Activated naive CD4-positive, alpha-beta T cell treated with anti-CD3 and anti-CD28 coated beads, Interleukin-2, amount 50 U/mL, for 24 hours (primary cell): ENCODE measurements around the gene PHLDA2.

Experiments
- H3K27ac Mint-ChIP-seq: one replicate; pipeline ENCODE4 v1.8.0; 2021; ENCODE audit warnings: mild to moderate bottlenecking, mixed read lengths
- H3K27me3 Mint-ChIP-seq: one replicate; pipeline ENCODE4 v1.8.0; 2021; ENCODE audit warnings: mixed read lengths
- H3K36me3 Mint-ChIP-seq: one replicate; pipeline ENCODE4 v1.8.0; 2021; ENCODE audit warnings: mixed read lengths
- H3K4me1 Mint-ChIP-seq: one replicate; pipeline ENCODE4 v1.8.0; 2021; ENCODE audit warnings: mixed read lengths
- H3K4me3 Mint-ChIP-seq: one replicate; pipeline ENCODE4 v1.8.0; 2021; ENCODE audit warnings: mild to moderate bottlenecking, mixed read lengths
- H3K9me3 Mint-ChIP-seq: one replicate; pipeline ENCODE4 v1.8.0; 2021; ENCODE audit warnings: mixed read lengths

PHLDA2 gene

DNA sequence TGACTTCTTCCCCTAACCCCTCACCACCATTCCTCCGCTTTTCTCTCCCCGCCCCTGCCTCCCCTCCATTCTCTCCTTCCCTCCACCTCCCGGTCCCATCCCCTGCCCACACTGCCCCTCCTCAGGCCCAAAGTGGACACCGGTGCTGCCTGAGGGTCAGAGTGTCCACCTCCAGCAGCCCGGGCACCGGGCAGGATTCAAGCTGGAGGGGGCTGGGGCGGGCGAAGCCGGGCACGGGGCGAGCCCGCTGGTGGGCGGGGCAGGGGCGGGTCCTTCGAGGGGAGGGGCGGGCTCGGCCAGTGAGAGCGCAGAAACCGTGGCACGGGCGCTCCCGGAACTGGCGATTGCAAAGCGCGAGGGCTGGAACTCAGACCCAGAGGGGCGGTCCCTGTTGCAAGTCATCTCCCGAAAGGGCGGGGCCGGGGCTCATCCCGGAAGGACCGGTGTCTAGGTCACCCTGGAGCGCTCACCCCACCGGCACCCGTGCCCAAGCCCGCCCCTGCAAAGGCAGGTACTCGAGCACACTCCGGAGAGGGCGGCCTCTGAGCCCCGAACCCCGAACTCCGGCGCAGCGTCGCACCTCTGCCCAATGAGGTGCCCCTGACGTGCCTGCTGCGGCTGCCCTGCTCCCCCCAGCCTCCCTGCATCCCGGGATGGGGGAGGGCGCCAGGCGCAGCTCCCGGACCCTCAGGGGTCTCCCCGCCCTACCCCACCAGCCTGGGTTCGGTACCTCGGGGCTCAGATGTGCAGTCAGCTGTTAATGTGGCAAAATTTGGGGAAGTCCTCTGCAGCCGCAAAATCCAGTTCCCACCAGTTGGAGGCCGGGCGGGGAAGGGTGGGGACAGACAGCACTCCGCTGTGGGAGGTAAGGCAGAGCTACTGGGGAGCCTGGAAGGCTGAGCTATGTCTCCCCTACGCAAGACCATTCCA is 27.1 kb downstream of the PHLDA2 start:
- Mint-ChIP-seq H3K9me3 (no peaks in the 10 kb centered on the region), H3K27me3 (no peaks in the 10 kb centered on the region), H3K4me1 (peaks cover 44% of the 10 kb centered on the region), H3K4me3 (peak overlapping the region; percentile 68), H3K27ac (no peak overlapping the region), H3K36me3 (peaks cover 12% of the 10 kb centered on the region)

DNA sequence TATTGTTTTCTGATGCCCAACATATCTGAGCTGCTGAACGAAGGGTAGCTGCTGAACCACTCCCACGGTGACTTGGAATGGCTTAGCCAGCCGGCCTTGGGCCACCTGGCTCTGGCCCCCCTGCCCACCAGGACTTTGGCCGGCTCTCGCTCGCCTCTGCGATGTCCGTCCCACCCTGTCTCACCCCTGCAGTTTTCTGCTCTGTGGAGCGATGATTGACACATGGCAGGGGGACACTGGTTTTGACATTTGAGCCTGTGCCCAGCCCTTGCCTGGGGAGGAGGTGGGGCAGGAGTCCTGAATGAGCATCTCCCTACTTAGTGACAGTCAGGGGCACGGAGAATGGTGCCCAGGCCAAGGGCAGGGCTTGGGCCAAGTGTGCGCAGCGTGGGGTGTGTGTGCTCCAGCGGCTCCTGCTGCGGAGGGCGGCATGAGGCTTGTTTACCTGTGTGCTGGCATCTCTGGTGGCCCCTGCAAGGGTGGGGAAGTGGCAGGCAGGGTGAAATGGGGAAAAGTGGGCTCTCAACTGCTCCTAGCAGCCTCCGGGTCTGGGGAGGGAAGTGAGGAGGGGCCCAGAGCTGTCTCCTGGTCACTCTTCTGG is 27.9 kb downstream of the PHLDA2 start:
- peaks cover 12% of the 10 kb centered on the region for H3K36me3 Mint-ChIP-seq
- peaks cover 44% of the 10 kb centered on the region for H3K4me1 Mint-ChIP-seq
- H3K27ac Mint-ChIP-seq: no peak overlapping the region
- H3K9me3 Mint-ChIP-seq: no peaks in the 10 kb centered on the region
- H3K4me3 Mint-ChIP-seq: peak overlapping the region; percentile 35
- H3K27me3 Mint-ChIP-seq: no peaks in the 10 kb centered on the region

DNA sequence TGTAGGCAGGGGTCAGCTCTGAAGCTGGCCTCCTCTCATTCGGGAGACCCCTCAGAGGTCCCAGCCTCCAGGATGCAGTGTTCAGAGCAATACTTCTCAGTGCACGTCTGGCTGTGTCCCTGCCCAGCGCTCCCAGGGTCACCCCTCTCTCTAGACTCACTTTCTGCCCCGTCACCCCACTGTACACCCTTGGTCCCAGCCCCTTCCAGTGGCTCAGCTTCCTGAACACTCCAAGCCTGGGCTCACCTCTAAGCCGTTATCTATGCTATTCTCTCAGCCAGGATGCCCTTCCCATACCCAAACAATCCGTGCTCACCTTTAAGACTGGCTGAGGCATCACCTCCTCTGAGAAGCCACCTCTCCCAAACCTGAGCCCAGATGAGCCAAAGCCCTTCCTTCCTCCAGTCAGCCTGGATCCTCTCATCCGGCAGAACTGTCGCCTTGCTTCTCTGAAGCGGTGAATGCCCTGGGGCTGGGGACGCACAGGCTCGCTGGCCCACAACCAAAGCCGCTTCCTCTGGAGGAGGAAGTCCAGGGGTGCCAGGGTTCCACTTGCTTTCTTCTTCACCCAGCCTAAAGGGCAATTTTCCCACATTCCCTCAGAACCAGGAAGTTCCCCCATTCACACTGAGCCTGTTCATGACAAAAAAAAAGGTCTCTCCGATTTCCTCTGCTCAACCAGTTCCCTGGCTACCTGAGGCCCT is 30.0 kb downstream of the PHLDA2 start:
- H3K27ac Mint-ChIP-seq: peak overlapping the region; percentile 76
- no peaks in the 10 kb centered on the region for H3K9me3 Mint-ChIP-seq
- H3K36me3 Mint-ChIP-seq: no peaks in the 10 kb centered on the region
- H3K4me1 Mint-ChIP-seq: peaks cover 40% of the 10 kb centered on the region
- H3K4me3 Mint-ChIP-seq: no peak overlapping the region
- H3K27me3 Mint-ChIP-seq: no peaks in the 10 kb centered on the region

DNA sequence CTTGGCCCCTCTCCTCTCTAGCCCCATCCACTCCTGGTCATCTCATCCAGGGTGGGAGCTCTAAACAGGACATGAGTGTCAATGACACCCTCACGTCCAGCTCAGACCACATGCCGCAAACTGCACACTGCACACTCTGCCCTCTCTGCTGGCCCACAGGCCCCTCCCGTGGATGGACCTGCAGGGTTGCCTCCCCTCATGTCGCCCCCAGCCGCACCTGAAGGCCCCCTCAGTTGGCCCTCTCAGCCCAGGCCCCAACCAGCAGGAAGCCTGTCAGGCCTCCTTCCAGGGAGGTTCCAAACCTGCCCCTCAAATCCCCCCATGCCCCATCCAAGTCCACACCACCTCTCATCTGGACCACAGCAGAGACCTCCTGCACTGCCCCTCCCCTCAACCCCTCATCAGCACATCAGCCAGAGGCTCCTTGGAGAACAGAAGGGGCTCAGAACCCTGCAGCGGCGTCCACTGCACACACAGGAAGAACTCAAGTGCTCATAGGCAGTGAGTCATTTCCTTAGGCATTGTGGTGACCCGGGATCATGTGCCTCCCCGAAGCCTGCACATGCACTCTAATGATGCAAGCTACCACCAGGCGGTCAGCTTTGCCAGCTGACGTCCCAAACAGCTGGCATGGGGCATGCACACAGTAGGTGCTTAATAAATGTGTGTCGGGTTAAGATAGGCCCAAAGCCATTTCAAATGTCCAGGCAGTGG is 30.7 kb downstream of the PHLDA2 start:
- no peaks in the 10 kb centered on the region for H3K36me3 Mint-ChIP-seq
- H3K27ac Mint-ChIP-seq: peak overlapping the region; percentile 80
- H3K4me1 Mint-ChIP-seq: peaks cover 38% of the 10 kb centered on the region
- H3K27me3 Mint-ChIP-seq: no peaks in the 10 kb centered on the region
- no peaks in the 10 kb centered on the region for H3K9me3 Mint-ChIP-seq
- H3K4me3 Mint-ChIP-seq: peak overlapping the region; percentile 23

DNA sequence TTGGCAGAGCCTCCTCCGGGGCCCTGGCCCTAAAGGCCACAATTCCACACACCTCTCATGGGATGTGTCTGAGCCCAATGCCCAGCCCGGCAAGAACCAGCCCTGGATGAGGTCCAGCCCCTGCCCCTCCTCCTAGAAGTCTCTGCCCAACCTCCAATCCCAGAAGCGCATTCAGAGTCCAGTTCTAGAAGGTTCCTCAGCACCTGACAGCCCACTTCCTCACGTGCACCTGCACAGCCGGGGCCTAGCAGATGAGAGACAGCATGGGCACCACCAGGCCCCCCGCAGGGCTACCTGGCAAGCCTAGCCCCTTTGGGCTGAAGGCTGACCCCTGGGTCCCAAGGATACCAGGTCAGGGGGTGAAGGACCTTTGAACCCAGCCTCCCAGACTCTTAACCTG is 32.2 kb downstream of the PHLDA2 start:
- no peaks in the 10 kb centered on the region for H3K36me3 Mint-ChIP-seq
- no peaks in the 10 kb centered on the region for H3K27me3 Mint-ChIP-seq
- peaks cover 41% of the 10 kb centered on the region for H3K4me1 Mint-ChIP-seq
- H3K9me3 Mint-ChIP-seq: no peaks in the 10 kb centered on the region
- no peak overlapping the region for H3K4me3 Mint-ChIP-seq
- no peak overlapping the region for H3K27ac Mint-ChIP-seq

DNA sequence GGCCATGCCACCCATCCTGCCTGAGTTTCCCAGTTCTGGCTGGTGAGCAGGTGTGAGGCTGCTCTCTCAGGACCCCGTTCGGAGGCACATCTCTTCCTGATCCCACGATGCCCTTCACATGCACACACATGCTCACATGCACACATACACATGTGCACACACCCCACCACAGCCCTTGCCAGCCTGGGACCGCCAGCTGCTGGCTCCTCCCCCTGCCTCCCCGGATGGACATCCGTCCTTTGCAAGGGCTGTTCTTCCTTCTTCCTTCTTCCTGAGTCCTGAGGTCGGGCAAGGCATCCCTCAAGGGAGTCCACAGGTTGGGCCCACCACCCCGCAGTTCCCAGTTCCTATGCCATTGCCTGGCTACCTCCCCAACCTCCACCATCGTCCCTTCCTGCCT is 33.2 kb downstream of the PHLDA2 start:
- Mint-ChIP-seq H3K4me3 (no peak overlapping the region), H3K4me1 (peaks cover 49% of the 10 kb centered on the region), H3K36me3 (no peaks in the 10 kb centered on the region), H3K9me3 (no peaks in the 10 kb centered on the region), H3K27ac (no peak overlapping the region), H3K27me3 (no peaks in the 10 kb centered on the region)

DNA sequence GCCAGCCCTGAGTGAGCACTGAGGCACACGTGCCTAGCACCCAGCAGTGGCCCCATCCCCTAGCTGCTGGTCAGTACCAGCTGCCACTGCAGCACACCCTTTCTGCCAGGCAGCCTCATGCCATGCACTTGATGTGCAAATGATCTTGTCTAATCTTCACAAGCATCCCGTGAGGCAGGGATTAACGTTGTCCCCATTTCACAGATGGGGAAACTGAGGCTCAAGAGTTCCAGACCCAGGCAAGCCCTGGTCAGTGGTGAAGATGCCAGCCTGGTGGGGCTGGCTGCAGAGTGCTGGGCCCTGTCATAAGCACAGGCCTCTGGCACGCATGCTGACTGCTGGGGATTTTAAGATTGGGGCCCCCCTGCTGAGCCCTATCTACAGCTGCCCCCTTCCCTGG is 35.3 kb downstream of the PHLDA2 start:
- H3K27ac Mint-ChIP-seq: no peak overlapping the region
- no peaks in the 10 kb centered on the region for H3K27me3 Mint-ChIP-seq
- no peaks in the 10 kb centered on the region for H3K36me3 Mint-ChIP-seq
- H3K9me3 Mint-ChIP-seq: no peaks in the 10 kb centered on the region
- no peak overlapping the region for H3K4me3 Mint-ChIP-seq
- peaks cover 32% of the 10 kb centered on the region for H3K4me1 Mint-ChIP-seq

DNA sequence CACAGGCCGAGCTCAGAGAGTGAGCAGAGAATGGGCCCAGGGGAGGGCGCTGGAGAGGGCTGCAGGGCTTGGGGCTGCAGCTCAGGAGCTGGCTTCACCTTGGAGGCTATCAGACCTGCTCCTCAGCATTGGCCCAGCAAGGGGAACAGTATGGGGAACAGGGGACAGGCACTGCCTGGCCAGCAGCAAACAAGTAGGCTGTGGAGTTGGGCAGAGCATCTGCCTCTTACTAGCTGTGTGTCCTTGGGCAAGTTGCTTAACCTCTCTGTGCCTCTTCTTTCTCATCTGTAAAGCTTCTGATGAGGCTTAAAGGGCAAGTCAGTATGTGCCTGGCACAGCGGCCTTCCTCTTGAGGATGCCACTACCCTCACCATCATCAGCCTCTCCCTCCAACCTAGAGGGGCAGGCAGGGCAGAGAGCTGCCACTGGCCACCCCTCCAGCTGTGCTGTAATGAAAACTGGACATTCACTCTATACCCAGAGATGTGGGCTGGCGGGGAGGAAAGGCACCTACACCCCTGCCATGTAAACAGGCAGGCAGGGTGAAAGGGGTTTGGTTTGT is 36.2 kb downstream of the PHLDA2 start:
- H3K27ac Mint-ChIP-seq: peak overlapping the region; percentile 41
- no peaks in the 10 kb centered on the region for H3K9me3 Mint-ChIP-seq
- no peaks in the 10 kb centered on the region for H3K27me3 Mint-ChIP-seq
- no peaks in the 10 kb centered on the region for H3K36me3 Mint-ChIP-seq
- peak overlapping the region; percentile 73 for H3K4me3 Mint-ChIP-seq
- H3K4me1 Mint-ChIP-seq: peaks cover 27% of the 10 kb centered on the region

DNA sequence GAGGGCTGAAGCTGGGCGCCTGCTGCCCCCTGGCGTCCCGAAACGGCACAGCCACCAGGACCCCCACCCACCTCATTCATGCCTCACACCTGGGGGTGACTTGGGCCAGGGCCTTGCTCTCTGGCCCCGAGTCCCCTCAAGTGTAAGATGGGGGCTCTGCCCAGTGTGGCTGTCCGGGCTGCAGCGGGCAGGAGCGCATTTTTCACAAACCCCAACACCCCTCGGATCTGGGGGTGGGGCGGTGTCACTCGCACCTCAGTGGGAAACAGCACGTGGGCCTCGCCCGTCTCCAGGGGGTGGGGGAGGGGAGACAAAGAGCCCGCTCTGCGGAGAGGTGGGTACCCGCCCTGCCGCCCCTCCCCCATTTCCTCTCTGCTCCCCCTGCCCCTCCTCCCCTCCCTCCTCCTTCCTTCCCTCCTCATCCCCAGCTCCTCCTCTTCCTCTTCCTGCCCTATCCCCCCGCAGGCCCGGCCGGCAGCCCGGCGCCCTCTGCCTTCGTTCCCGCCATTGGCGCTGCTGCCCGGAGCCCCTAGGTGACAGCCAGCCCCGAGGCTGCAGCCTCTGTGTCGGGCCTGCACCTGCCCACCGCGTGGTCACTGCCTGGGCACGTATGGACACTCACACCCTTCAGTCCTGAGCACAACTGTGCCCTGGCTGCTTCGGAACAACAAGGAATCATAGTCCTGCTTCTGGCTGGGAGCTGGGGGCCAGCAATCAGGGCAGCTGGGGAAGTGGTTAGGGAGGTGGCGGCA is 36.8 kb downstream of the PHLDA2 start:
- H3K4me3 Mint-ChIP-seq: peak overlapping the region; percentile 73
- peaks cover 23% of the 10 kb centered on the region for H3K4me1 Mint-ChIP-seq
- no peaks in the 10 kb centered on the region for H3K9me3 Mint-ChIP-seq
- H3K36me3 Mint-ChIP-seq: no peaks in the 10 kb centered on the region
- H3K27me3 Mint-ChIP-seq: no peaks in the 10 kb centered on the region
- peak overlapping the region; percentile 51 for H3K27ac Mint-ChIP-seq

DNA sequence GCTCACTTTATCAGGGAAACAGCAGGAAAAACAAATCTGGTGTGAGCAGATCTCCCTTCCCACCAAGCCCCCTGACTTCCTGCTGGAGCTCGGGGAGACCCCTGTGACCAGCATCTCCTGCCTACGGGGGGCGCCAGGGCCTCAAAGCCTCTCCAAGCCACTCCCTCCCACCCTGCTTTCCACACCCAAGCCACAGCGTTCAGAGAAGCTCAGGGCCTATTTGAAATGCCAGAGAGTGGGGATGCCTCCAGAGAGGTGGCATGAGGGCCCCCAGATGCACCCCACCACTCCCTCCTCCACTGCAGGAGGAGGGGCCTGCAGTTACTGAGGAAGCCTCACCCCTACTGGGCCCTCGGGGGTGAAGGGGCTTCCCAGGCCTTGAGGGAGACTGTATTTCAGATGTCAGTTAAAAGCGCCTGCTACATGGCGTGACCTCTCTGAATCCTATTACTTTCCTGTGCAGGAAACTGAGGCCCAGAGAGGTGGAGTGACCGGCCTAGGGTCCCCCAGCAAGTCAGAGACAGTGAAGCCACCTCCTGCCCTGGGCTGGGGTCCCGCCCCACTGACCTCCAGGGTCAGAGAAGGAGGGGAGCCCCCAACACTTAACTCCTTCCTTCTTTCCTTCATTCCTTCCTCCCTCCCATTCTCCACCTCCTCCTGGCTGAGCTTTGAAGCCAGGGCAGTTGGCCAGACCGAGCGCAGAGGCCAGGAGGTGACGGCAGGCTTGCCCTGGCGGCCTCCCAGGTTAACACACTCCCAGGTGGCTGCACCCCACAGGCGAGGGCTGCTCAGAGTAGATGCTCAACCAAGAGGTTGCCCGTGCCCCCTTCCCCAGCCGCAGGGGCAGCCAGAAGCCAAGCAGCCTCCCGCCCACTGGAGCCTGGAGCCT is 37.6 kb downstream of the PHLDA2 start:
- Mint-ChIP-seq H3K9me3 (no peaks in the 10 kb centered on the region), H3K27ac (peak overlapping the region; percentile 51), H3K4me3 (peak overlapping the region; percentile 62), H3K36me3 (no peaks in the 10 kb centered on the region), H3K27me3 (no peaks in the 10 kb centered on the region), H3K4me1 (peaks cover 29% of the 10 kb centered on the region)

DNA sequence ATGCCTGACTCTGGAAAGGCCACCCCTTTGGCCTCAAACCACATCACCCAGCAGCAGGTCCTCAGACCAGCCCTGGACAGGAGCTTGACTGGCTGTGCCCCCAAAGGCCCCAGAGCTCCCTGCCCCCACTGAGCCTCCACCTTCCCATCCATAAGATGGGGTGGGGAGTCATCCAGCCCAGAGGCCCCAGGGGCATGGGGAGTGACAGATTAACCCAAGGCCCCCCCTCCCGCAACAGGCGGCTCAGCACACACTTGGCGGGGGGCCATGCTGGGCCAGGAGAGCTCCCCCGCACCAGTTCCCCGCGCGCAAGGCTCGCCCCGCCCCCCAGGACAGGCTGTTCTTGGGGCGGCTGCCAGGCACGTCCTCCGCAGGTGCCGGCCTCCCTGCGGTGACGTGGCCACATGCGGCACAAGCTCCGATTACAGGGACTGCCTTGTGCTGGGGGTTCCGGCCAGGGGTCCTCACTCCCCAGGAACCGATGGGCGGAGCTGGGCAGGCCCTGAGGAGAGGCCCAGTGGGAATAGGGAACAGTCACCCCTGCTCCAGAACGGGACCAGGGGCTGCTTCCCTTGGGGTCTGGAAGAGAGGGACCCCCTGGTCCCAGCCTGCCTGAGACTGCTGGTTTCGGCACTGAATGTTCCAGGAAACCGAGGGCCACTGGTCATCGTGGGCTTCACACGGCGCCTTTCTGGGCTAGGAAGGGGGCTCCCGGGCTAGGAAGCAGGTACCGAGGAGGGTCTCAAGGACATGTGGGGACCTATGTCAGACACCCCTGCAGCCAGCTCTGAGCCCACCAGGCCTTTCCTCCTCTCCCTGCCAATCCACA is 38.5 kb downstream of the PHLDA2 start:
- Mint-ChIP-seq H3K9me3 (no peaks in the 10 kb centered on the region), H3K27ac (no peak overlapping the region), H3K36me3 (no peaks in the 10 kb centered on the region), H3K4me3 (no peak overlapping the region), H3K27me3 (no peaks in the 10 kb centered on the region), H3K4me1 (peaks cover 30% of the 10 kb centered on the region)

DNA sequence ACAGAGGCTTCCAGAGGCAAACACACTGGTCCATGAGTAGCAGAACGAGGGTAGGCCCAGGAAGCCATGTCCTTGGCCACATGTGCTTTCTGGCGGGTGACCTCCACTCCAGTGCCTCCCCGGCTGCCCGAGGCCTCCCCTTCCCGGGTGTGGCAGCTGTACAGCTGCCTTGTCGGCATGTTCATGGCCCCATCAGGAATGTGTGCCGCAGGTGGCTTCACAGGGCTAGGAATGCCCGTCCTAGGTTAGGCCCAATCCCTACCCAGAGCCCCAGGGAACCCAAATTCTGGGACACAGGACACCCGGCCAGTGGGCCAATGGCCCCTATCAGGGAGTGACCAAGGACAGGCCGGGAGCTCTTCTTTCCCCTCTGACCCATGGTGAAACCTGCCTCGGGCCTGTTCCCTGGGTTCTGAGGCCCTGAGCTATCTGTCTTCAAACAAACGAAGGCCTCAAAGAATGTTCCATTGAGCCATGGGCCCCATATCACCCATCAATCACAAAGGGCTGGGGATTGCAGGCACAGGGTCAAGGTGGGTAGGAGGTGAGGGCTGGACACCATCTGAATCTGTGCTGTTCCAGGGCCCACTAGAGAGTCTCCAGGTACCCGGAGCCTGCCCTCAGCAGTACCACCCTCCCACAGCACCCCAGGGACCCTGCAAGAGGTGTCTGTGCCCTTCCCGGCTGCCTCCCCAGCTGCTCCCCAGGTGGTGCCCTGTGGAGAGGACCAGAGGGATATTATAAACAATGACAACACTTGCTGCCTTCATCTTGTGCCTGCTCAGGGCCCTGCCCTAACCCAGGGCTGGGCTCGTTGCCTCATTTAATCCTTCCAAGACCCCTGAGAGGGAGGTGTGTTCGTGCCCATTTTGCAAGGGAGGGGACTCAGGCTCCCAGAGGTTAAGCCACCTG is 39.6 kb downstream of the PHLDA2 start:
- no peaks in the 10 kb centered on the region for H3K36me3 Mint-ChIP-seq
- no peaks in the 10 kb centered on the region for H3K27me3 Mint-ChIP-seq
- peaks cover 30% of the 10 kb centered on the region for H3K4me1 Mint-ChIP-seq
- no peak overlapping the region for H3K4me3 Mint-ChIP-seq
- H3K9me3 Mint-ChIP-seq: no peaks in the 10 kb centered on the region
- H3K27ac Mint-ChIP-seq: no peak overlapping the region
